MCF 10A (cell line): ENCODE data around the gene FAM13A. TPM values are rescaled to one million over a fixed set of nuclear protein-coding genes. Genes with fewer than 3 reads are reported as not detected.

ENCODE experiments used
- BruUV-seq: library from RNA; stranded (reverse); fragments of 400-500 nt; replicated peaks from 2 replicates; lab custom pipeline; 2021; lab: Mats Ljungman, UMichigan
- CTCF ChIA-PET: fragments of 300-600 bp; sonication (Branson Sonifier 250); formaldehyde crosslinking; extraction: SDS; loops from one replicate; lab custom pipeline; 2021; ENCODE audit warnings: antibody characterized with exemption, inconsistent platforms; lab: Yijun Ruan, JAX
- POLR2A ChIA-PET: fragments of 300-600, 350-650 bp; sonication (Branson Sonifier 250); formaldehyde crosslinking; extraction: SDS; loops from one replicate; lab custom pipeline; 2020; ENCODE audit warnings: antibody characterized with exemption, inconsistent platforms; lab: Yijun Ruan, JAX
- DNase-seq: peaks from one replicate; pipeline ENCODE4 v3.0.0-alpha.2; 2018; ENCODE audit not compliant: unreplicated experiment
- H3K27ac Mint-ChIP-seq: one replicate; pipeline ENCODE4 v1.8.0; 2022; ENCODE audit warnings: mild to moderate bottlenecking, low read depth, mixed read lengths; ENCODE audit not compliant: unreplicated experiment
- H3K27me3 Mint-ChIP-seq: one replicate; pipeline ENCODE4 v1.8.0; 2022; ENCODE audit warnings: mixed read lengths; ENCODE audit not compliant: insufficient read depth, unreplicated experiment
- H3K36me3 Mint-ChIP-seq: one replicate; pipeline ENCODE4 v1.8.0; 2022; ENCODE audit warnings: mild to moderate bottlenecking, moderate library complexity, mixed read lengths; ENCODE audit not compliant: insufficient read depth, unreplicated experiment
- H3K4me1 Mint-ChIP-seq: one replicate; pipeline ENCODE4 v1.8.0; 2022; ENCODE audit warnings: mixed read lengths; ENCODE audit not compliant: insufficient read depth, unreplicated experiment
- H3K4me3 Mint-ChIP-seq: one replicate; pipeline ENCODE4 v1.8.0; 2022; ENCODE audit warnings: mild to moderate bottlenecking, moderate library complexity, mixed read lengths; ENCODE audit not compliant: unreplicated experiment
- H3K9me3 Mint-ChIP-seq: one replicate; pipeline ENCODE4 v1.8.0; 2022; ENCODE audit warnings: mixed read lengths; ENCODE audit not compliant: unreplicated experiment
- intact Hi-C: fragments of 100-400 bp; cut with micrococcal nuclease; formaldehyde crosslinking; loops from 2 replicates; pipeline ENCODE4 v1.14.1; 2022
- total RNA-seq: library from RNA; stranded (reverse); gene quantifications from 2 replicates; pipeline ENCODE4 v1.2.3, GENCODE V29; 2022
- TF ChIP-seq, protein P1 (sequence below): fragments of 200-600 bp; IDR thresholded peaks from one replicate; pipeline ENCODE4 v1.8.0; 2022; ENCODE audit warnings: antibody characterized with exemption, mild to moderate bottlenecking; ENCODE audit not compliant: unreplicated experiment

FAM13A gene
- total RNA-seq, 1 experiment from 2014 or later, result 11.1 TPM

DNA sequence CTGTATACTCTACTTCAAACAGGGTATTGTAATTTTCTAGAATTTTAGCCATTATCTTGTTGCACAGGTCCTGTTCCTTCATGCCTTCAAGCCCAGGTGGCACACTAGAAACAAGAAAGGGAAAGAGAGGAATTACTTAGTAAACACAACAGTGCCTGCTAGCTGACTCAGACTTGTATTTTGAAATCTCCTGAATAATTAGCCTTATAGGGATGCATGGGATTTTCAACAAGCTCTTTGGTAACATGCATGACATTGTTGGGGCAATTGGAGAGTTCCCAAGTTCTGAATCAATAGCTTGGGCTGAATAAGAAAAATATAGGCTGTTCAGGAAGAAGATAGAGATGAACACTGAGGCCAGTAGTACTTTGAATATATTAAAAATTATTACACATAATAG, 118.8 kb downstream of the FAM13A start:
- Mint-ChIP-seq H3K4me3 (peak overlapping the region; percentile 5), H3K36me3 (peaks cover 6% of the 10 kb centered on the region), H3K9me3 (no peaks in the 10 kb centered on the region), H3K4me1 (peaks cover 12% of the 10 kb centered on the region), H3K27ac (peak overlapping the region; percentile 94), H3K27me3 (no peaks in the 10 kb centered on the region)
- BruUV-seq, result no TSS peak
- ChIA-PET POLR2A (interaction anchor here (0.7 to 2.9 kb wide), 9 partner anchors 8 to 184 kb away, joined by 3 to 23 read pairs (median 7); no protein-coding TSS in a partner anchor), CTCF (interaction anchor here (0.6 to 1.7 kb wide), 10 partner anchors 56 to 252 kb away, joined by 3 to 9 read pairs (median 3); no protein-coding TSS in a partner anchor)
- TF ChIP-seq, protein P1, sequence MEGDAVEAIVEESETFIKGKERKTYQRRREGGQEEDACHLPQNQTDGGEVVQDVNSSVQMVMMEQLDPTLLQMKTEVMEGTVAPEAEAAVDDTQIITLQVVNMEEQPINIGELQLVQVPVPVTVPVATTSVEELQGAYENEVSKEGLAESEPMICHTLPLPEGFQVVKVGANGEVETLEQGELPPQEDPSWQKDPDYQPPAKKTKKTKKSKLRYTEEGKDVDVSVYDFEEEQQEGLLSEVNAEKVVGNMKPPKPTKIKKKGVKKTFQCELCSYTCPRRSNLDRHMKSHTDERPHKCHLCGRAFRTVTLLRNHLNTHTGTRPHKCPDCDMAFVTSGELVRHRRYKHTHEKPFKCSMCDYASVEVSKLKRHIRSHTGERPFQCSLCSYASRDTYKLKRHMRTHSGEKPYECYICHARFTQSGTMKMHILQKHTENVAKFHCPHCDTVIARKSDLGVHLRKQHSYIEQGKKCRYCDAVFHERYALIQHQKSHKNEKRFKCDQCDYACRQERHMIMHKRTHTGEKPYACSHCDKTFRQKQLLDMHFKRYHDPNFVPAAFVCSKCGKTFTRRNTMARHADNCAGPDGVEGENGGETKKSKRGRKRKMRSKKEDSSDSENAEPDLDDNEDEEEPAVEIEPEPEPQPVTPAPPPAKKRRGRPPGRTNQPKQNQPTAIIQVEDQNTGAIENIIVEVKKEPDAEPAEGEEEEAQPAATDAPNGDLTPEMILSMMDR, result no peak
- intact Hi-C loops, result loop anchor here (1.0 to 5.0 kb wide), 4 partner anchors 86 to 174 kb away; partner anchors contain the start of gene TIGD2
- DNase-seq, result peak; percentile 94

DNA sequence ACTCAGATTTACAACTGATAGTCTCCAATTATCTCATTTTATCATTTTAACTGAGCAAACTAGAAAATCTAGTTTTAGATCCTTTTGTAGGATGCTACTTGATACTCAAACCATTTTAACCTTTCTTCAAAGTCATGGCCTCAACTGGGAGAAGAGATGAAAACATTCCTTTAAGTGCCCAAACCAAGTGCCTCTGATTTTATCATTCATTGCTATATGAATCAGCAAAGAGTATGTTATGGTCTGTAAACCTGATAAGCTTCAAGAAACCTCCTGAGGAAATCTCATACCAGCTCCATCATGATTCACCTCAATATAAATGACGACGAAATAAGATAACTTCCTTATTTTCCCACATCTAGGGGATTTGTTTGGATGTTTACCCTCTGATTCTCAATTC, 119.9 kb downstream of the FAM13A start:
- Mint-ChIP-seq H3K4me3 (no peak overlapping the region), H3K27me3 (no peaks in the 10 kb centered on the region), H3K27ac (peak overlapping the region; percentile 94), H3K36me3 (peaks cover 6% of the 10 kb centered on the region), H3K9me3 (no peaks in the 10 kb centered on the region), H3K4me1 (peaks cover 12% of the 10 kb centered on the region)
- DNase-seq, result no peak
- CTCF ChIA-PET, result interaction anchor here (0.6 to 0.7 kb wide), 2 partner anchors 120 to 410 kb away, joined by 3 read pairs; partner anchors contain the start of gene FAM13A
- POLR2A ChIA-PET, result interaction anchor here (0.9 to 1.5 kb wide), 2 partner anchors 26 to 86 kb away, joined by 3 to 4 read pairs; no protein-coding TSS in a partner anchor
- no TSS peak for BruUV-seq
- intact Hi-C loops, result loop anchor here (5.0 kb wide), 1 partner anchor 175 kb away; the partner anchor contains the start of gene TIGD2
- TF ChIP-seq, protein P1, result no peak

DNA sequence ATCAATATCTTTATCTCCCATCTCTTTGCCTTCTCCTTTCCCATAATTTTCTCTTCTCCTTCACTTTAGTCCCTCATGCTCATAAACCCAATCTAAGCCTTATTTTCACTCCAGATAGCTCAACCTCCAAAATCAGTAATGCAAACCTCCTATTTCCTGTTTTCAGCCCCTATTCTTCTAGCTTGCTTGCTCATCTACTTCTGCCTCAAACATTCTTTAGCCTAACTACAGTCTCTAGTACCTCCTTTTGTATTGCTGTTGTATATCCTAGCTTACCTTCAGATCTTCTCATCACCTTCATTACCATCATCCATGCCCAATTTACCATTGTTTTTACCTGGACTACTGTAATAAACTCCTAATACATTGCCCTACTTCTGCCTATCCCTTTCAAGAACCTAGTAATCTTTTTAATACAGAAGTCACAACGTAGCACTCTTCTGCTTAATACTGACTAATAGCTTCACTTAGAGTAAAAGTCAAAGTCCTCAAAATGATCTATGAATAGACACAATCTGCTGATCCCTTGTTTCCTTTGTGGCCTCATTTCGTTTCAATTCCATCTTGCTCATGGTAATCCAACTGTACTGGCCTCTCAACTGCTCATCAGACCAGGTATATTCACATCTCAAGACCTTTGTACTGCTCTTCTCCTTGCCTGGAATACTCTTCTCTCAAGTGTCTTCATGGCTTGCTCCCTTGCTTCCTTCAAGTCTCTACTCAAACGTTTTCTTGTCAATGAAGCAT, 123.4 kb downstream of the FAM13A start:
- intact Hi-C loops, result no loop called here
- ChIA-PET POLR2A (interaction anchor here (1.3 kb wide), 1 partner anchor 31 kb away, joined by 3 read pairs; no protein-coding TSS in a partner anchor), CTCF (interaction anchor here (2.5 kb wide), 1 partner anchor 114 kb away, joined by 6 read pairs; no protein-coding TSS in a partner anchor)
- no peak for DNase-seq
- TF ChIP-seq, protein P1, result no peak
- no peak overlapping the region for H3K27ac Mint-ChIP-seq
- peaks cover 11% of the 10 kb centered on the region for H3K4me1 Mint-ChIP-seq
- peaks cover 24% of the 10 kb centered on the region for H3K36me3 Mint-ChIP-seq
- H3K4me3 Mint-ChIP-seq, result no peak overlapping the region
- BruUV-seq, result no TSS peak
- no peaks in the 10 kb centered on the region for H3K9me3 Mint-ChIP-seq
- H3K27me3 Mint-ChIP-seq, result no peaks in the 10 kb centered on the region

DNA sequence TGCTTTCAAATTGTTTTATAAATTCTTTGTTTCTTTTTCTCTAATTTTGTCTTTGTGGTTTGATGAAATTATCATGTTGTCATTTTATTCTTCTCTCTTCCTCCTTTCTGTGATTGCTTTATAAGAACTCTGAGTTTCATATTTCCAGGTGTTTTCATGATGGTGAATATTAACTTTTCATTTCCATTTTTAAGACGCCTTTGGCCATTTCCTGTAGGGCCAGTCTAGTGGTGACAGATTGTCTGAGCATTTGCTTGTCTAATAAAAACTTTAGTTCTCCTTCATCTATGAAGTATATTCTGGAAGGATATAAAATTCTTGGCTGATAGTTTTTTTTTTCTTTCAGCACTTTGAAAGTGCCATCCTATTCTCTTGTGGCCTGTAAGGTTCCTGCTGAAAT, 128.1 kb downstream of the FAM13A start:
- H3K4me3 Mint-ChIP-seq, result no peak overlapping the region
- ChIA-PET CTCF (no interaction called here), POLR2A (no interaction called here)
- TF ChIP-seq, protein P1, result no peak
- DNase-seq, result no peak
- intact Hi-C loops, result no loop called here
- BruUV-seq, result no TSS peak
- H3K36me3 Mint-ChIP-seq, result peaks cover 24% of the 10 kb centered on the region
- H3K9me3 Mint-ChIP-seq, result no peaks in the 10 kb centered on the region
- H3K4me1 Mint-ChIP-seq, result peaks cover 5% of the 10 kb centered on the region
- H3K27me3 Mint-ChIP-seq, result no peaks in the 10 kb centered on the region
- H3K27ac Mint-ChIP-seq, result peak overlapping the region; percentile 52
